Caki2 (cell line): Measurements from ENCODE around the gene TREH. TPM values are rescaled to one million over a fixed set of nuclear protein-coding genes. Genes with fewer than 3 reads are reported as not detected.
A peak's percentile ranks its signal among the peaks of the same experiment; 100 is the strongest.

Experiments
- DNase-seq: peaks from one replicate; pipeline ENCODE4 v3.0.0-alpha.2; 2015; ENCODE audit warnings: low read depth
- in situ Hi-C: cut with HindIII; loops from 2 replicates; pipeline ENCODE4 v1.10.0; 2016; ENCODE audit warnings: low sequenced_read_pairs, low pct_unique_long_range_greater_than_20kb, mixed read lengths
- total RNA-seq: library from RNA; depleted of rRNA; stranded (reverse); fragments of >200 nt; shearing (Covaris generic); gene quantifications from 2 replicates; pipeline ENCODE4 v1.2.3, GENCODE V29; 2014; ENCODE audit warnings: low replicate concordance; rRNA removed

The TREH gene
- total RNA-seq, 1 experiment from 2014 or later, result not detected

DNA sequence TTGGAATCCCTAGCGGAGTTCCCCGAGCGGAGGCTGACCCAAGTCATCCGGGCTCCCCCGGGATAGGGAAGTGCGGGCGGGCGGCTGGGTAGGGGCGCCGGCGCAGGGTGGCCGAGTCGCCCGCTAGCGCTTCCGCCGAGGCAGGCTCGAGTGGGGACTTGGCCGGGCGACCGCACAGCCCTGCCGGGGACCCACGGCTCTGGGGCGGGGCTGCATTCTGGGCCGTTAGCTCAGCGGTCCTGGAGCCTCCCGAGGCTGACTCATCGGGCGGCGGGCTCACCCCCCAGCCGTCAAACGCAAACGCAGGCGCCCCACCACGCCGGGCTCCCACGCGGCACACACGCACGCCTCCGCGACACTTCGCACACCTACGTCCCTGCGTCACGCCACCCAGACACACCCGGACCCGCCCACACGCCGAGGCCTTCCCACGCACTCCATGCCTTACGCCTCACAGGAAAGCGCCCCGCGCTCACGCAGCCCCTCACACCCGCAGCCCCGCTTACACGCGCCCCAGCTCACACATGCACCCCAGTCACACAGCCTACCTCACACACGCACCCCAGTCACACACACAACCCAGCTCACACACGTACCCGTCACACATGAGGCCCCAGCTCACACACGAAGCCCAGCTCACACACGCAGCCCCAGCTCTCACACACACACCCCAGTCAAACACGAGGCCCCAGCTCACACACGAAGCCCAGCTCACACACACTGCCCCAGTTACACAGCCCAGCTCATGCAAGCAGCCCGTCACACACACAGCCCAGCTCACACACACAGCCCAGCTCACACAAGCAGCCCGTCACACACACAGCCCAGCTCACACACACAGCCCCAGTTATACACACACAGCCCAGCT is 70.9 kb downstream of the TREH start:
- in situ Hi-C loops, result no loop called here
- DNase-seq, result no peak

DNA sequence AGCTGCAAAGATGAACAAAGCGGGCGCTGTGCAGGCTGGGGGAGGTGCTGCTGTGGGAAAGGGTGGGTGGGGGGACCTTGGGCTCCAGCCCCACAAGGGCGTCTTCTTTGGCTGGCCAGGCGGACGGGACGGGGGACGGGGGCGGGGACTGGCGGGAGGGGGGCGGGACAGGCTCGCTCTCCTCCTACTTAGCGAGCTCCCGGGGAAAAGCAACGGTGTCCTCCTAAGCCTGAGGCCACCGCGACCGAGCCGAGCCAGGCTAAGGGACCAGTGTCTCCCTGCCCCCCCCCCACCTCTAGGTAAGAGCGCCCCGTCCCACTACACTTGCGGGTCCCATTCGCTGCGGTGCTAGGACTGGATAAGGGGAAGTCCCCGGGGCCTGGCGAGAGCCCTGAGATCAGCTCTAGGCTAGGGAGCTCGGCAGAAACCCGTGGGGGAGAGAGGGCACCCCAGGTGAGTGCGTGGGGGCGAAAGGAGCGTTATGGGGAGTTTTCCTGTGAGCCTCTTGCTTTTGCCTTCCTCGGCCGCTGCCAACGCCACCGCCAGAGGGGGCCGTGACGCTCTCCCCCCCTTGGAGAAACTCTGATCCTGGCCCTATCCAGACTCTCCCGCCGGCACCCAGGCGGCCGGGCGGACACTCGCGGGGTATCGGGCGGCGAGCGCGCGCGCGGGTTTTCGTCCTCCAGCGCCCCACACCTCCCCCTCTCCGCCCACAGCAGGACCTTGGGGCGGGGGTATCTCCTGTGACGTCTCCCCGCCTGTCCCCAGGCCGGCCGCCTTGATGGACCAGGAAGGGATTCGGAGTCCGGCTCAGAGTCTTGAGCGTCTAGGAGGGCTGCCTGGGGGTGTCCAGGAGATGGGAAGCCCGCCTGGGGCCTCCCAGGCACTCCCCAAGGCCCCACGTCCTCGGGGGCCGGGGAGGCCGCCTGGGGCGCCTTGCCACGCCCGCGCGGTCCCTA is 71.8 kb downstream of the TREH start, which contains the start of gene PHLDB1:
PHLDB1 (plus strand) TSS at position 215 of the 959 bp plus-strand sequence. CDS start 6,222 bp downstream, outside the sequence.
- in situ Hi-C loops, result no loop called here
- DNase-seq, result peak; percentile 53

Other genes starting within 250 kb of the TREH start
- gene KMT2A, start 243.2 kb downstream of the TREH start, total RNA-seq, result 5.3 and 20.3 TPM in 2 replicates
- not detected in 2 replicates for gene TTC36, start 152.2 kb downstream of the TREH start, total RNA-seq
- gene TMEM25, start 148.5 kb downstream of the TREH start, total RNA-seq, result 3.0 and 7.9 TPM in 2 replicates
- gene IFT46, start 113.7 kb downstream of the TREH start, total RNA-seq, result 11.9 and 21.1 TPM in 2 replicates
- 66.8 and 80.1 TPM in 2 replicates for gene ARCN1, start 107.2 kb downstream of the TREH start, total RNA-seq
- gene PHLDB1, start 72.0 kb downstream of the TREH start, total RNA-seq, result 24.8 and 26.6 TPM in 2 replicates
- gene DDX6, start 111.5 kb upstream of the TREH start, total RNA-seq, result 26.7 and 37.1 TPM in 2 replicates
- gene CXCR5, start 204.2 kb upstream of the TREH start, total RNA-seq, result not detected in 2 replicates
- gene BCL9L, start 246.3 kb upstream of the TREH start, total RNA-seq, result 3.4 and 3.9 TPM in 2 replicates